Bone marrow (tissue), 2 donors: ENCODE results near the gene BTBD9.
"Not testable (repeated sequence)": the region's sequence is repeated elsewhere in the genome, so short reads cannot be mapped to it uniquely, and the experiment has no call there.

ENCODE experiments used
- DNase-seq, 2 donors: peaks; one replicate each; lab custom pipeline; 2025; lab: John Stamatoyannopoulos, UW

The BTBD9 gene

GRCh38 chr6:38144365-38144945, 495.3 kb downstream of the BTBD9 start:
- no peak for DNase-seq

DNA sequence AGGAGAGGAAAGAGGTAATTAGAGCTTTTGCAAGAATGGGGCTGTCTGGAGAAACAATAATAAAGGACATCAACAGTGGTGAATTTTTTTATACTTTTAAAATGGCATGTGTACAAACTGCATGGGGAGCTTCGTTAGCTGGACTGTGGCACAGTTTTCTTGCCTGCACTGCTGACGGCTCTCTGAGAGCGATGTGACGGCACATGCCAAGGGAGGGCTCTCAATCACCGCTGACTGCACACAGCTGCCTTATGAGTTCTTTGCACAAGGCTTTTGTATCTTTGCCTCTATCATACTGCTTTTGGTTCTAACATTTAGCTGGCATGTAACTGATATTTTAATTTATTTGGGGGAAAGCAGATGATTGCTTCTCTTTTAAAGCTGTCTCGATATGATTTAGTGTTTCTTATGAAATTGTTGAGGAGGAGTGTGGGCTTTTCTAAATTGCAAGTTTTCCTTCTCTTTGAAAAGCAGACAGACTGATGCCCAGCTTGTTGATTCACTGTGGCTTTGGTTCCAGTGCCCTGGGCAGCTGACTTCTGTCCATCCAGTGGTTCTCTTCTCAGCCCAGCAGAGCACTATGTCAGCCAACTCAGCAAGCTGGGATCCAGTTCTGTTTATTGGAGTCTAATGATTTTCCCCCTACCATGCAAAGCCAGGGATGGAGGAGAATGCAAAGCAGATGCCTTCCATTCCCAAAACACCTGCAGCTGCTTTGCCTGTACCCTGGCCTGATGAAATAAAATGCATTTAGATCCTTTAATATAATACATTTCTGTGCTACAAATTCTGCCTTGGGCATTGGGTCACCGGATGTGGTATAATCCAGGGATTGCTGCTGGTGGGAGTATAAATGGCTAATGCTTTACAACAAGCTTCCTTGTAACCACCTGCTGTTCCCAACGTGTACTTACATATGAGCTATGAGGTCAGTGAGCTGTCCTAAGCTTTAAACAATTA, 496.3 kb downstream of the BTBD9 start:
- no peak for DNase-seq

GRCh38 chr6:38142178-38142902, 497.4 kb downstream of the BTBD9 start:
- no peak for DNase-seq

GRCh38 chr6:38141716-38142115, 498.0 kb downstream of the BTBD9 start:
- DNase-seq = no peak

DNA sequence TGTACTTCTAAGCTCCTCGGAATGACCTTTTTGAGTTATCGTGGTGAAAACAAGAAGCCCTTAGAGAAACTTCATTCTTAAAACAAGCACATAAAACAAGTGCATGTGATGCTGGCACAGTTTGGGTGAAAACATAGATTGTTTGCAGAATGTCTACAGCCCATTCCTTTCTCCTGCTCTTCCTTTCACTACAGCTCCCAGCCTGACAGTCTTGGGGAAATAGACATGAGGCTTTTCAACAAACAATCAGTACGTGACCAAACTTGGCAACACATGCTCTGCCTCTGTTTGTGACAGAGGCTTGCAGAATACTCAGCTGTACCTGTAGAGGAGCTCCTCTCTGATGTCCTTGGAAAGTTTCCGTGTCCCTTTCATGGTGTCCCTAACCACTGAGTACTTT, 498.6 kb downstream of the BTBD9 start:
- no peak for DNase-seq

GRCh38 chr6:38138374-38138773, 501.4 kb downstream of the BTBD9 start:
- DNase-seq = no peak

GRCh38 chr6:38137608-38138265, 502.0 kb downstream of the BTBD9 start:
- no peak for DNase-seq

DNA sequence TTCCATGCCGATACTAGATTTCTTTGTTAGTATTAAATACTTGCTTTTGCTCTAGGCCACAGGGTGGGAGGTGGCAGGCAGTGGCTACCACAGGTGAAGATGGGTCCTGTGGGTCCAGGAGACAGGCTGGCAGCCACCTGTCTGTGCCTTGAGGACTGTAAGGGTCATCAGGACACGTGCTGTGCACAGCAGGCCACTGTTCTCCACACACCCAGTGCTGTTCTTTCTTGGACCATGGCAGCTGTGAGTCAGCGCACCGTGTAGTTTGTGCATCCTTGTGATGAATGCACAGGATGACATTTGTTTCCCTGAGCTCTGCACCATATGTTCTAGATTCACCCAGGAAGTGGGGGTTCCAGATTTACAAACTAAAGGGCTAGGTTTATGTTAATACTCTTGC, 503.2 kb downstream of the BTBD9 start:
- no peak for DNase-seq

DNA sequence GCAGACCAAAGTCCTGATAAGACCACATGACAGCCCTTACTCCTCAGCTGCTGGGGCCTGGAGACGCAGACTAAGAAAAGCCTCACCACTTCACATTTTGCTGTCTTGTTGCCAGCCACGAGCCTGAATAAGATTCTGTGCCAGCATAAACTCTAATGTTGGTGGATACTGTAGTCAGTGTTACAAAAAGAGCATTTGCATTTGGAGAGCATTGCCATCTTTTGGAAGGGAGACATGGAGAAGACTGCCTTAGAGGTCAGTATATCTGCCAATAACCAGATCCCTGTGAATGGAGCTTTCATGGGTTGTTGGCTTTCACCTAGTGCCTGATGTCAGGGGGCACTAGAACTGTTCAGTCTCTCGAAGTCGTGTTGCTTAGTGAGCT, 505.0 kb downstream of the BTBD9 start:
- no peak for DNase-seq

- no peak for DNase-seq
Measured at GRCh38 chr6:38133932-38134703, 505.6 kb downstream of the BTBD9 start.

GRCh38 chr6:38131527-38131965, 508.2 kb downstream of the BTBD9 start:
- DNase-seq = no peak

DNA sequence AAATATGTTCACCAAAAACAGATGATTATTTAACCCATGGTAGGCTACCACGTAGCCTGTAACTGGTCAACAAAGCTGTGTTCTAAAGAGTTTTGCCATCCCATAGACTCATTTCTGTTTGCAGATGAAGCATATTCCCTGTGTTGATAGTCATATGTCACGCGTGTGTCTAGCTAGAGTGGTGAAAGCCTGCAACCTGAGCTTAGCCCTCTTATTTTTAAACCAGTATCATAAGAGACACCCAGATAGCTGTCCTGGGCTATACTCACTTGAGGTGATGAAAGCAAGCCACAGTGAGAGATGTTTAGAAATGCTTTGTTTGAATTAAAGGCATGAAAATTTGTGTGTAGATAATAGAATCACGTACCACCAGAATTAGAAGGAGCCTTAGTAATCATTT, 512.4 kb downstream of the BTBD9 start:
- no peak for DNase-seq

DNA sequence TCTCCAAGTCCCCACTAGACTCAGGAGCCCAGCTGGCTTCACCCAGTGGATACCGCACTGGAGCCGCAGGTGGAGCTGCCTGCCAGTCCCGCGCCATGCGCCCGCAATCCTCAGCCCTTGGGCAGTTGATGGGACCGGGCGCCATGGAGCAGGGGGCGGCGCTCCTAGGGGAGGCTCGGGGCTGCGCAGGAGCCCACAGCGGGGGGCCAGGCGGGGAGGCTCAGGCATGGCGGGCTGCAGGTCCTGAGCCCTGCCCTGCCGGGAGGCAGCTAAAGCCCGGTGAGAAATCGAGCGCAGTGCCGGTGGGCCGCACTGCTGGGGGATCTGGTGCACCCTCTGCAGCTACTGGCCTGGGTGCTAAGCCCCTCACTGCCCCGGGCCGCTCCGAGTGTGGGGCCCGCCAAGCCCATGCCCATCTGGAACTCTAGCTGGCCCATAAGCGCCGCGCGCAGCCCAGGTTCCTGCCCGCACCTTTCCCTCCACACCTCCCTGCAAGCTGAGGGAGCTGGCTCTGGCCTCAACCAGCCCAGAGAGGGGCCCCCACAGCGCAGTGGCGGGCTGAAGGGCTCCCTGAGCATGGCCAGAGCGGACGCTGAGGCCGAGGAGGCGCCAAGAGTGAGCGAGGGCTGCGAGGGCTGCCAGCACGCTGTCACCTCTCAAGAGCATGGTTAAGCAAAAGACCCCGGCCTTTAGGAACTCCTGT, 515.4 kb downstream of the BTBD9 start:
- DNase-seq = not testable (repeated sequence)

DNA sequence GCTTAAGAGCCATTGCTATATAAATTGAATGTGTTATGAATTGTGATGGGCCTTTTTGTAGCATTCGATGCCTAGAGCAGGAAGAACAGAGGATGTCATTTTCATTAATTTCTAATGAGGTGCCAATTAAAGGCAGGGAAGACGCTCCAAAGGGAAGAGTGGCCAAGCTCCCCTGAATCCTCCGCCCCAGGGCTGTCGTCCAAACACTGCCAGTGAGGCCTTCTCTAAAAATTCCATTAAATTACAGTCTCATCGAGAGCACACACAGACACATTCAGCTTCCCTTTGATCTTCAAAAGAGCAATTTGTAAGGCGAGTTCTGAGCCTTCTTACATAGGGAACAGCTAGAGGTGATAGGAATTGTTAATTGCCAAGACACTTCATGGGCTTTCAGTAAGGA, 520.2 kb downstream of the BTBD9 start:
- DNase-seq = no peak

- no peak for DNase-seq
Measured at GRCh38 chr6:38118791-38119365, 520.9 kb downstream of the BTBD9 start.
